Brain pericyte (primary cell): ENCODE measurements around the gene DCTN2.
A peak's percentile ranks its signal among the peaks of the same experiment; 100 is the strongest.
"Not testable (repeated sequence)": the region's sequence is repeated elsewhere in the genome, so short reads cannot be mapped to it uniquely, and the experiment has no call there.

Experiments
- DNase-seq: peaks from one replicate; pipeline ENCODE4 v3.0.0-alpha.2; 2012; ENCODE audit warnings: low read depth, low spot score

Gene DCTN2

GRCh38 chr12:57527184-57527583 lies 19.8 kb downstream of the DCTN2 start:
- no peak for DNase-seq

- DNase-seq, result no peak
Observed at GRCh38 chr12:57526477-57527126, 20.4 kb downstream of the DCTN2 start.

GRCh38 chr12:57525615-57526383 lies 21.2 kb downstream of the DCTN2 start:
- DNase-seq, result no peak

GRCh38 chr12:57524814-57525614 lies 22.0 kb downstream of the DCTN2 start:
- DNase-seq, result no peak

GRCh38 chr12:57523706-57524614 lies 23.0 kb downstream of the DCTN2 start:
- DNase-seq, result no peak

- DNase-seq, result no peak
Observed at GRCh38 chr12:57522887-57523705, 23.9 kb downstream of the DCTN2 start.

- DNase-seq, result peak; percentile 50
Observed at GRCh38 chr12:57522011-57522886, 24.7 kb downstream of the DCTN2 start, which contains the start of gene MBD6. Gene MBD6 (plus strand): TSS chr12:57522824. CDS start chr12:57524304, 1,480 bp downstream.

GRCh38 chr12:57521525-57522010 lies 25.4 kb downstream of the DCTN2 start:
- no peak for DNase-seq

- peak; percentile 96 for DNase-seq
Observed at GRCh38 chr12:57520053-57520818, 26.8 kb downstream of the DCTN2 start, which contains the start of gene DDIT3. Gene DDIT3 (minus strand): TSS chr12:57520514. CDS start chr12:57517406, 3,108 bp downstream.

GRCh38 chr12:57519796-57520052 lies 27.3 kb downstream of the DCTN2 start:
- no peak for DNase-seq

- DNase-seq, result no peak
Observed at GRCh38 chr12:57518920-57519795, 27.8 kb downstream of the DCTN2 start.

- DNase-seq, result no peak
Observed at GRCh38 chr12:57518176-57518919, 28.6 kb downstream of the DCTN2 start.

GRCh38 chr12:57517718-57518117 lies 29.3 kb downstream of the DCTN2 start:
- not testable (repeated sequence) for DNase-seq

- no peak for DNase-seq
Observed at GRCh38 chr12:57517187-57517586, 29.8 kb downstream of the DCTN2 start.

GRCh38 chr12:57516617-57517153 lies 30.3 kb downstream of the DCTN2 start:
- DNase-seq, result no peak

GRCh38 chr12:57515934-57516541 lies 31.0 kb downstream of the DCTN2 start:
- no peak for DNase-seq
